Gastrocnemius medialis (tissue), 4 donors: ENCODE data around the gene LRRC59. TPM values are rescaled to one million over a fixed set of nuclear protein-coding genes. Genes with fewer than 3 reads are reported as not detected.

Source experiments
- ATAC-seq, 2 donors: fragments of 150-250 bp; one replicate each; pipeline ENCODE4 v1.9.1; 2016
- DNase-seq, 2 donors: peaks; one replicate each; pipeline ENCODE4 v3.0.0-alpha.2; 2019
- H3K27ac ChIP-seq, 4 donors: fragments of 200-600 bp; sonication (generic); 1 replicate in 1 of 4; 2 replicates in 3 of 4; pipeline ENCODE4 v1.5.1; 2016 to 2018; ENCODE audit warnings: mild to moderate bottlenecking in 2 of 4, moderate library complexity in 1 of 4
- H3K27me3 ChIP-seq, 3 donors: fragments of 200-600 bp; sonication (generic) in 2 of 3; 1 replicate in 1 of 3; 2 replicates in 2 of 3; pipeline versions ENCODE4 v1.5.1 to v1.6.0; 2016 to 2019; ENCODE audit warnings: mild to moderate bottlenecking in 1 of 3, moderate library complexity in 1 of 3
- H3K36me3 ChIP-seq, 2 donors: fragments of 200-600 bp; sonication (generic) in 1 of 2; one replicate each; pipeline ENCODE4 v1.5.1; 2017 to 2018
- H3K4me1 ChIP-seq, 2 donors: fragments of 200-600 bp; sonication (generic) in 1 of 2; one replicate each; pipeline ENCODE4 v1.5.1; 2016 to 2017; ENCODE audit warnings: mild to moderate bottlenecking in 2 of 2
- H3K4me3 ChIP-seq, 4 donors: fragments of 200-600 bp; sonication (generic) in 3 of 4; 1 replicate in 1 of 4; 2 replicates in 3 of 4; pipeline ENCODE4 v1.5.1; 2016 to 2019; ENCODE audit warnings: mild to moderate bottlenecking in 2 of 4
- H3K9me3 ChIP-seq, 3 donors: fragments of 200-600 bp; sonication (generic) in 2 of 3; 1 replicate in 1 of 3; 2 replicates in 2 of 3; pipeline ENCODE4 v1.5.1; 2016 to 2019
- CTCF ChIP-seq, 5 experiments: fragments of 450-650 bp in 3 of 5; fragments of 200-600 bp in 2 of 5; sonication (generic) in 2 of 5; IDR thresholded peaks in 4 of 5; conservative IDR thresholded peaks in 1 of 5; 1 replicate in 4 of 5; 2 replicates in 1 of 5; pipeline ENCODE4 v1.5.1; 2016 to 2019; ENCODE audit warnings: antibody characterized with exemption in 5 of 5, mild to moderate bottlenecking in 3 of 5, moderate library complexity in 3 of 5
- POLR2A ChIP-seq, 2 donors: fragments of 450-650 bp; IDR thresholded peaks; one replicate each; pipeline ENCODE4 v1.6.1; 2017; ENCODE audit warnings: antibody characterized with exemption in 2 of 2, mild to moderate bottlenecking in 2 of 2, moderate library complexity in 2 of 2
- in situ Hi-C, 4 donors: fragments of 200-750 bp; cut with MboI; loops; one replicate each; pipeline versions ENCODE4 v1.15.0 to v1.8.0; 2017; ENCODE audit warnings: low sequenced_read_pairs in 4 of 4
- intact Hi-C: fragments of 100-400 bp; cut with DNase I; formaldehyde crosslinking; loops from one replicate; pipeline ENCODE4 v1.15.1; 2023; ENCODE audit warnings: low total_unique reads
- total RNA-seq, 4 donors: library from RNA; depleted of rRNA; stranded (reverse); fragments of >200 nt; gene quantifications; one replicate each; pipeline versions ENCODE4 v1.1.0 to v1.2.3, GENCODE V29; 2016

Gene LRRC59
- total RNA-seq, 4 donors from 2014 or later: 25.4 to 73.2 (median 55.8) TPM

- ATAC-seq (peak; percentile 37 to 43), DNase-seq (peak; percentile 31 to 61)
- H3K27me3 ChIP-seq: no peaks in the 10 kb centered on the region
- H3K4me3 ChIP-seq: peak overlapping the region; percentile 68 to 94 (median 86)
- peaks cover 53 to 58% of the 10 kb centered on the region in 2 donors for H3K4me1 ChIP-seq
- in situ Hi-C loops: loop anchor here in 1 of 4 donors (10.0 kb wide), 1 partner anchor 48 kb away; the partner anchor contains the start of gene RSAD1
- TF ChIP-seq CTCF (IDR thresholded peaks at IDR 0.05 in 4 of 5, conservative IDR thresholded peaks at IDR 0.05 in 1 of 5) (peak in 1 of 5 experiments; percentile 16), POLR2A (IDR thresholded peaks at IDR 0.05) (peak in 1 of 2 donors; percentile 26)
- no peaks in the 10 kb centered on the region for H3K9me3 ChIP-seq
- no peaks in the 10 kb centered on the region for H3K36me3 ChIP-seq
- peak overlapping the region; percentile 93 to 96 (median 94) for H3K27ac ChIP-seq
- intact Hi-C loops: loop anchor here (2.0 to 10.0 kb wide), 4 partner anchors 52 to 518 kb away; partner anchors contain the start of genes PDK2 and RSAD1
Observed at GRCh38 chr17:50426814-50427787, 29.8 kb upstream of the LRRC59 start.

GRCh38 chr17:50426472-50426782, 29.1 kb upstream of the LRRC59 start:
- no peak for DNase-seq
- H3K27ac ChIP-seq: peak overlapping the region; percentile 93 to 96 (median 94)
- H3K4me1 ChIP-seq: peaks cover 46 to 55% of the 10 kb centered on the region in 2 donors

GRCh38 chr17:50425682-50426471, 28.6 kb upstream of the LRRC59 start, which contains the start of gene ACSF2:
TSS of gene ACSF2 (plus strand) at chr17:50426218. CDS start at chr17:50426262, 44 bp downstream.
- Histone ChIP-seq H3K27me3 (no peaks in the 10 kb centered on the region), H3K4me1 (peaks cover 40 to 50% of the 10 kb centered on the region in 2 donors), H3K9me3 (no peaks in the 10 kb centered on the region), H3K36me3 (no peaks in the 10 kb centered on the region), H3K27ac (peak within 1 kb of the TSS; percentile 93 to 96 (median 94)), H3K4me3 (peak within 1 kb of the TSS; percentile 68 to 94 (median 86))
- intact Hi-C loops (loop anchor here (2.0 to 10.0 kb wide), 4 partner anchors 53 to 519 kb away; partner anchors contain the start of genes PDK2 and RSAD1), in situ Hi-C loops (loop anchor here in 1 of 4 donors (10.0 kb wide), 1 partner anchor 49 kb away; the partner anchor contains the start of gene RSAD1)
- TF ChIP-seq POLR2A (IDR thresholded peaks at IDR 0.05) (peak; percentile 81 to 88), CTCF (IDR thresholded peaks at IDR 0.05 in 4 of 5, conservative IDR thresholded peaks at IDR 0.05 in 1 of 5) (no peak)
- peak; percentile 48 to 55 for ATAC-seq
- DNase-seq: peak; percentile 69 to 77

More at GRCh38 chr17:50426472-50426782, 29.1 kb upstream of the LRRC59 start:
- intact Hi-C loops: loop anchor here (2.0 to 10.0 kb wide), 4 partner anchors 52 to 518 kb away; partner anchors contain the start of genes PDK2 and RSAD1
- TF ChIP-seq CTCF (IDR thresholded peaks at IDR 0.05 in 4 of 5, conservative IDR thresholded peaks at IDR 0.05 in 1 of 5) (no peak), POLR2A (IDR thresholded peaks at IDR 0.05) (no peak)
- Histone ChIP-seq H3K27me3 (no peaks in the 10 kb centered on the region), H3K36me3 (no peaks in the 10 kb centered on the region), H3K4me3 (peak overlapping the region; percentile 68 to 94 (median 86)), H3K9me3 (no peaks in the 10 kb centered on the region)
- in situ Hi-C loops: loop anchor here in 1 of 4 donors (10.0 kb wide), 1 partner anchor 48 kb away; the partner anchor contains the start of gene RSAD1
- peak in 1 of 2 donors; percentile 1 for ATAC-seq
